B cell (primary cell): Measurements from ENCODE around the gene AOPEP. TPM values are rescaled to one million over a fixed set of nuclear protein-coding genes. Genes with fewer than 3 reads are reported as not detected.

Experiments
- ATAC-seq: fragments of 200-7000 bp; cut with Tn5 transposase; one replicate; pipeline ENCODE4 v1.10.0; 2021; ENCODE audit warnings: low read depth, mild to moderate bottlenecking, moderate number of reproducible peaks, moderate library complexity
- CTCF ChIA-PET: fragments of 350-600 bp; sonication (Branson Sonifier 250); formaldehyde crosslinking; loops from one replicate; lab custom pipeline; 2021; ENCODE audit warnings: antibody characterized with exemption, inconsistent platforms; lab: Charles Lee
- POLR2A ChIA-PET: fragments of 350-600 bp; sonication (Branson Sonifier 250); formaldehyde crosslinking; loops from one replicate; lab custom pipeline; 2021; ENCODE audit warnings: antibody characterized with exemption; lab: Charles Lee
- DNase-seq: peaks from one replicate; pipeline ENCODE4 v3.0.0; 2013
- H2AFZ ChIP-seq: 2 replicates; pipeline ENCODE4 v1.6.1; 2012; ENCODE audit warnings: mild to moderate bottlenecking, low read depth, low read length; ENCODE audit not compliant: insufficient read depth, poor library complexity, severe bottlenecking
- H3K27ac ChIP-seq, 2 donors: 1 replicate in 1 of 2; 2 replicates in 1 of 2; pipeline ENCODE4 v1.5.1; 2012 to 2013; ENCODE audit warnings: low read length in 2 of 2, mild to moderate bottlenecking in 2 of 2, moderate library complexity in 1 of 2
- H3K27me3 ChIP-seq, 4 experiments: fragments of 200-600 bp in 1 of 4; sonication (generic) in 1 of 4; replicated peaks in 1 of 4; 1 replicate in 2 of 4; 2 replicates in 2 of 4; pipeline versions ENCODE4 v1.6.1 to v1.7.0; 2013 to 2016; ENCODE audit warnings: low read length in 3 of 4, mild to moderate bottlenecking in 2 of 4, mixed read lengths in 1 of 4, moderate library complexity in 1 of 4; ENCODE audit not compliant: insufficient read depth in 4 of 4, control insufficient read depth in 3 of 4; ENCODE audit errors: control extremely low read depth in 1 of 4
- H3K36me3 ChIP-seq, 2 experiments: replicated peaks in 1 of 2; 1 replicate in 1 of 2; 2 replicates in 1 of 2; pipeline versions ENCODE4 v1.6.1 to v1.7.1; 2013; ENCODE audit warnings: low read length in 1 of 2; ENCODE audit not compliant: insufficient read depth in 2 of 2, control insufficient read depth in 1 of 2; ENCODE audit errors: control extremely low read depth in 1 of 2, extremely low read depth in 1 of 2
- H3K4me1 ChIP-seq, 2 donors: fragments of 200-600 bp in 1 of 2; sonication (generic) in 1 of 2; 1 replicate in 1 of 2; 2 replicates in 1 of 2; pipeline versions ENCODE4 v1.5.1 to v1.6.1; 2013 to 2017; ENCODE audit warnings: low read length in 2 of 2; ENCODE audit not compliant: control insufficient read depth in 2 of 2, insufficient read depth in 2 of 2
- H3K4me2 ChIP-seq: replicated peaks from 2 replicates; pipeline ENCODE3; 2012; ENCODE audit warnings: mild to moderate bottlenecking, low read depth, low read length; ENCODE audit not compliant: poor library complexity, severe bottlenecking
- H3K4me3 ChIP-seq, 5 experiments: fragments of 200-600 bp in 1 of 5; sonication (generic) in 1 of 5; 1 replicate in 3 of 5; 2 replicates in 2 of 5; pipeline versions ENCODE4 v1.5.1 to v1.7.0; 2011 to 2016; ENCODE audit warnings: low read length in 4 of 5, mild to moderate bottlenecking in 4 of 5, low read depth in 2 of 5, control low read depth in 1 of 5, moderate library complexity in 1 of 5; ENCODE audit not compliant: insufficient read depth in 1 of 5; ENCODE audit errors: control extremely low read depth in 1 of 5, extremely low read depth in 1 of 5
- H3K79me2 ChIP-seq: fragments of 200-600 bp; sonication (generic); one replicate; pipeline ENCODE4 v1.6.0; 2016; ENCODE audit warnings: low read length; ENCODE audit not compliant: control insufficient read depth, insufficient read depth
- H3K9ac ChIP-seq: fragments of 200-600 bp; sonication (generic); 2 replicates; pipeline ENCODE4 v1.6.1; 2017; ENCODE audit warnings: mild to moderate bottlenecking, low read length, moderate library complexity
- H3K9me3 ChIP-seq, 3 donors: one replicate each; pipeline versions ENCODE4 v1.6.1 to v1.7.1; 2013; ENCODE audit warnings: low read length in 2 of 3; ENCODE audit not compliant: control insufficient read depth in 2 of 3, insufficient read depth in 1 of 3; ENCODE audit errors: control extremely low read depth in 1 of 3
- H4K20me1 ChIP-seq: 2 replicates; pipeline ENCODE4 v1.6.0; 2012; ENCODE audit warnings: mild to moderate bottlenecking, low read length; ENCODE audit not compliant: insufficient read depth, control insufficient read depth, poor library complexity, severe bottlenecking
- H3K27ac Mint-ChIP-seq: one replicate; pipeline ENCODE4 v1.8.0; 2021; ENCODE audit warnings: mixed read lengths
- H3K27me3 Mint-ChIP-seq: one replicate; pipeline ENCODE4 v1.8.0; 2021; ENCODE audit warnings: mixed read lengths
- H3K4me1 Mint-ChIP-seq: one replicate; pipeline ENCODE4 v1.8.0; 2021; ENCODE audit warnings: mixed read lengths
- H3K4me3 Mint-ChIP-seq: one replicate; pipeline ENCODE4 v1.8.0; 2021; ENCODE audit warnings: mixed read lengths
- H3K9me3 Mint-ChIP-seq: one replicate; pipeline ENCODE4 v1.8.0; 2022; ENCODE audit warnings: mixed read lengths; ENCODE audit not compliant: insufficient read depth
- EZH2 ChIP-seq: IDR thresholded peaks from 2 replicates; pipeline ENCODE4 v1.6.1; 2012; ENCODE audit warnings: borderline replicate concordance, low read depth, mild to moderate bottlenecking, moderate library complexity, low read length; ENCODE audit not compliant: insufficient read depth, poor library complexity, severe bottlenecking
- WGBS: methylation state at CpG from one replicate; pipeline ENCODE4 v1.1.5; 2013; ENCODE audit warnings: missing lambda C conversion rate; ENCODE audit not compliant: insufficient coverage; 5-methylcytosine and 5-hydroxymethylcytosine counted together
- intact Hi-C: fragments of 100-400 bp; cut with micrococcal nuclease; formaldehyde crosslinking; loops from one replicate; pipeline ENCODE4 v1.10.0; 2022
- polyA plus RNA-seq: library from polyadenylated mRNA; depleted of rRNA; stranded (reverse); fragments of >200 nt; gene quantifications from 2 replicates; pipeline ENCODE4 v1.2.3, GENCODE V29; 2012
- total RNA-seq, 2 donors: library from RNA; stranded (reverse); fragments of 120-200 nt in 1 of 2; gene quantifications; 1 replicate in 1 of 2; 2 replicates in 1 of 2; pipeline versions ENCODE4 v1.2.3 to v1.2.4, GENCODE V29; 2013 to 2022
- TF ChIP-seq, protein P1 (sequence below): fragments of 200-600 bp; IDR thresholded peaks from one replicate; pipeline ENCODE4 v1.8.0; 2022; ENCODE audit warnings: antibody characterized with exemption, mild to moderate bottlenecking

AOPEP gene
- total and polyA plus RNA-seq, 2 donors (not counting 1 experiment from before 2014, with no cell fraction given): 5.1 to 35.8 TPM

- H3K27me3 Mint-ChIP-seq: no peaks in the 10 kb centered on the region
- no peak overlapping the region for H3K27ac ChIP-seq
- no peaks in the 10 kb centered on the region for H3K79me2 ChIP-seq
- no peaks in the 10 kb centered on the region for H3K4me1 ChIP-seq
- intact Hi-C loops: no loop called here
- no peaks in the 10 kb centered on the region for H3K27me3 ChIP-seq
- no peak overlapping the region for H3K4me3 Mint-ChIP-seq
- no peaks in the 10 kb centered on the region for H4K20me1 ChIP-seq
- no peaks in the 10 kb centered on the region for H3K9me3 ChIP-seq
- CTCF ChIA-PET: no interaction called here
- peaks cover 7% of the 10 kb centered on the region for H3K4me1 Mint-ChIP-seq
- no peaks in the 10 kb centered on the region for H3K36me3 ChIP-seq
- H3K4me3 ChIP-seq: no peak overlapping the region
- H3K9ac ChIP-seq: no peak overlapping the region
- no peak overlapping the region for H3K4me2 ChIP-seq
- DNase-seq (no peak), ATAC-seq (no peak)
- no peaks in the 10 kb centered on the region for H3K9me3 Mint-ChIP-seq
- no peak overlapping the region for H3K27ac Mint-ChIP-seq
- POLR2A ChIA-PET: no interaction called here
- TF ChIP-seq, protein P1, sequence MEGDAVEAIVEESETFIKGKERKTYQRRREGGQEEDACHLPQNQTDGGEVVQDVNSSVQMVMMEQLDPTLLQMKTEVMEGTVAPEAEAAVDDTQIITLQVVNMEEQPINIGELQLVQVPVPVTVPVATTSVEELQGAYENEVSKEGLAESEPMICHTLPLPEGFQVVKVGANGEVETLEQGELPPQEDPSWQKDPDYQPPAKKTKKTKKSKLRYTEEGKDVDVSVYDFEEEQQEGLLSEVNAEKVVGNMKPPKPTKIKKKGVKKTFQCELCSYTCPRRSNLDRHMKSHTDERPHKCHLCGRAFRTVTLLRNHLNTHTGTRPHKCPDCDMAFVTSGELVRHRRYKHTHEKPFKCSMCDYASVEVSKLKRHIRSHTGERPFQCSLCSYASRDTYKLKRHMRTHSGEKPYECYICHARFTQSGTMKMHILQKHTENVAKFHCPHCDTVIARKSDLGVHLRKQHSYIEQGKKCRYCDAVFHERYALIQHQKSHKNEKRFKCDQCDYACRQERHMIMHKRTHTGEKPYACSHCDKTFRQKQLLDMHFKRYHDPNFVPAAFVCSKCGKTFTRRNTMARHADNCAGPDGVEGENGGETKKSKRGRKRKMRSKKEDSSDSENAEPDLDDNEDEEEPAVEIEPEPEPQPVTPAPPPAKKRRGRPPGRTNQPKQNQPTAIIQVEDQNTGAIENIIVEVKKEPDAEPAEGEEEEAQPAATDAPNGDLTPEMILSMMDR: no peak
- TF ChIP-seq EZH2: no peak
- H2AFZ ChIP-seq: no peak overlapping the region
- 96% methylated on average over 5 of the region's 5 CpGs for WGBS
These were observed 47.2 kb downstream of the AOPEP start for GRCh38 chr9:94773655-94774054.

DNA sequence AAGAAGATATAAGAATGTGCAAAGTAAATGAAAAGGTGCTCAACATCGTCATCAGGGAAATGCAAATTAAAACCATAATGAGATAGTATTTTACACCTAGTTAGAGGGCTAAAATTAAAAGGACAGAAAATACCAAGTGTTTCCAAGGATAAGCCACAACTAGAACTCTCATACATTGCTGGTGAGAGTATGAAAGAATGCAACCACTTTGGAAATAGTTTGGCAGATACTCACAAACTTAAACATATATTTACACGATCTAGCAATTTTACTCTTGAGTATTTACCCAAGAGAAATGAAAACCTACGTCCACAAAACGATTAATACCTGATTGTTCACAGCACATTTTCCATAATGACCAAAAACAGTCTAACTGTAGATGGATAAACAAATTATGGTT, 51.5 kb downstream of the AOPEP start:
- Histone ChIP-seq H2AFZ (no peak overlapping the region), H3K9ac (no peak overlapping the region), H3K4me3 (no peak overlapping the region), H4K20me1 (no peaks in the 10 kb centered on the region), H3K4me2 (no peak overlapping the region), H3K27ac (no peak overlapping the region), H3K36me3 (no peaks in the 10 kb centered on the region), H3K9me3 (no peaks in the 10 kb centered on the region), H3K27me3 (no peaks in the 10 kb centered on the region), H3K79me2 (no peaks in the 10 kb centered on the region), H3K4me1 (no peaks in the 10 kb centered on the region)
- Mint-ChIP-seq H3K27ac (no peak overlapping the region), H3K9me3 (no peaks in the 10 kb centered on the region), H3K4me3 (no peak overlapping the region), H3K4me1 (peaks cover 7% of the 10 kb centered on the region), H3K27me3 (no peaks in the 10 kb centered on the region)
- no CpG with 5 or more reads among the region's 4 CpGs for WGBS
- CTCF ChIA-PET: no interaction called here
- intact Hi-C loops: no loop called here
- ATAC-seq (no peak), DNase-seq (no peak)
- TF ChIP-seq, protein P1: no peak
- no peak for TF ChIP-seq EZH2
- POLR2A ChIA-PET: no interaction called here
